ENCODE results near the gene DCLK1.

The DCLK1 gene

GRCh38 chr13:35747594-35747993 lies 383.6 kb downstream of the DCLK1 start:
- TF ChIP-seq CTCF (conservative IDR thresholded peaks at IDR 0.05; ENCODE audit: low read depth, low read length) = no peak
- H3K4me3 ChIP-seq (ENCODE audit: low read depth, low read length) = no peak overlapping the region
- no peak for DNase-seq (ENCODE audit: low read depth)

GRCh38 chr13:35744566-35745178 lies 386.5 kb downstream of the DCLK1 start:
- H3K4me3 ChIP-seq (ENCODE audit: low read depth, low read length) = no peak overlapping the region
- peak; percentile 61 for DNase-seq (ENCODE audit: low read depth)
- TF ChIP-seq CTCF (conservative IDR thresholded peaks at IDR 0.05; ENCODE audit: low read depth, low read length) = no peak

- no peak for TF ChIP-seq CTCF (conservative IDR thresholded peaks at IDR 0.05; ENCODE audit: low read depth, low read length)
- no peak for DNase-seq (ENCODE audit: low read depth)
- H3K4me3 ChIP-seq (ENCODE audit: low read depth, low read length) = no peak overlapping the region
Measured at GRCh38 chr13:35744144-35744543, 387.0 kb downstream of the DCLK1 start.

- H3K4me3 ChIP-seq (ENCODE audit: low read depth, low read length) = no peak overlapping the region
- TF ChIP-seq CTCF (conservative IDR thresholded peaks at IDR 0.05; ENCODE audit: low read depth, low read length) = no peak
- DNase-seq (ENCODE audit: low read depth) = no peak
Measured at GRCh38 chr13:35743165-35743564, 388.0 kb downstream of the DCLK1 start.

- H3K4me3 ChIP-seq (ENCODE audit: low read depth, low read length) = no peak overlapping the region
- no peak for DNase-seq (ENCODE audit: low read depth)
- TF ChIP-seq CTCF (conservative IDR thresholded peaks at IDR 0.05; ENCODE audit: low read depth, low read length) = no peak
Measured at GRCh38 chr13:35741657-35742056, 389.5 kb downstream of the DCLK1 start.

- TF ChIP-seq CTCF (conservative IDR thresholded peaks at IDR 0.05; ENCODE audit: low read depth, low read length) = no peak
- no peak for DNase-seq (ENCODE audit: low read depth)
- no peak overlapping the region for H3K4me3 ChIP-seq (ENCODE audit: low read depth, low read length)
Measured at GRCh38 chr13:35736876-35737275, 394.3 kb downstream of the DCLK1 start.

GRCh38 chr13:35733827-35734226 lies 397.4 kb downstream of the DCLK1 start:
- peak; percentile 13 for DNase-seq (ENCODE audit: low read depth)
- TF ChIP-seq CTCF (conservative IDR thresholded peaks at IDR 0.05; ENCODE audit: low read depth, low read length) = no peak
- no peak overlapping the region for H3K4me3 ChIP-seq (ENCODE audit: low read depth, low read length)
